ENCODE measurements around the gene HIRIP3.
"Not testable (repeated sequence)": the region's sequence is repeated elsewhere in the genome, so short reads cannot be mapped to it uniquely, and the experiment has no call there.

HIRIP3 gene

GRCh38 chr16:29995324-29995910 lies at the start of gene HIRIP3:
Gene HIRIP3 (minus strand): TSS chr16:29995617. CDS start chr16:29995605, 12 bp downstream.
- peak; percentile 75 for DNase-seq (ENCODE audit: low read depth in 2 of 2)

- DNase-seq (ENCODE audit: low read depth in 2 of 2), result no peak
Observed at GRCh38 chr16:30041841-30042240, 46.4 kb upstream of the HIRIP3 start.

- DNase-seq (ENCODE audit: low read depth in 2 of 2), result not testable (repeated sequence)
Observed at GRCh38 chr16:30040690-30041089, 45.3 kb upstream of the HIRIP3 start.

- DNase-seq (ENCODE audit: low read depth in 2 of 2), result no peak
Observed at GRCh38 chr16:30040221-30040620, 44.8 kb upstream of the HIRIP3 start.

- no peak for DNase-seq (ENCODE audit: low read depth in 2 of 2)
Observed at GRCh38 chr16:30033270-30033669, 37.9 kb upstream of the HIRIP3 start.

GRCh38 chr16:30032083-30032819 lies 36.8 kb upstream of the HIRIP3 start:
- peak; percentile 47 for DNase-seq (ENCODE audit: low read depth in 2 of 2)

GRCh38 chr16:30031477-30031918 lies 36.1 kb upstream of the HIRIP3 start:
- DNase-seq (ENCODE audit: low read depth in 2 of 2), result no peak

- DNase-seq (ENCODE audit: low read depth in 2 of 2), result no peak
Observed at GRCh38 chr16:30030841-30031413, 35.5 kb upstream of the HIRIP3 start, which contains the start of gene TLCD3B. Gene TLCD3B (minus strand): TSS chr16:30031271. CDS start chr16:30030527, 744 bp downstream.

GRCh38 chr16:30030011-30030685 lies 34.7 kb upstream of the HIRIP3 start:
- DNase-seq (ENCODE audit: low read depth in 2 of 2), result no peak

- no peak for DNase-seq (ENCODE audit: low read depth in 2 of 2)
Observed at GRCh38 chr16:30028438-30029076, 33.1 kb upstream of the HIRIP3 start.

GRCh38 chr16:30027588-30028437 lies 32.4 kb upstream of the HIRIP3 start:
- DNase-seq (ENCODE audit: low read depth in 2 of 2), result no peak

GRCh38 chr16:30026449-30026848 lies 31.0 kb upstream of the HIRIP3 start:
- DNase-seq (ENCODE audit: low read depth in 2 of 2), result no peak

GRCh38 chr16:30025574-30025973 lies 30.2 kb upstream of the HIRIP3 start:
- DNase-seq (ENCODE audit: low read depth in 2 of 2), result no peak

GRCh38 chr16:30025156-30025555 lies 29.7 kb upstream of the HIRIP3 start:
- no peak for DNase-seq (ENCODE audit: low read depth in 2 of 2)

GRCh38 chr16:30024451-30024850 lies 29.0 kb upstream of the HIRIP3 start:
- no peak for DNase-seq (ENCODE audit: low read depth in 2 of 2)

- DNase-seq (ENCODE audit: low read depth in 2 of 2), result no peak
Observed at GRCh38 chr16:30023586-30023985, 28.2 kb upstream of the HIRIP3 start.

GRCh38 chr16:30022887-30023286 lies 27.5 kb upstream of the HIRIP3 start, which contains the start of gene C16orf92:
Gene C16orf92 (plus strand): TSS chr16:30023198. CDS start chr16:30023341, 143 bp downstream.
- DNase-seq (ENCODE audit: low read depth in 2 of 2), result no peak

- DNase-seq (ENCODE audit: low read depth in 2 of 2), result no peak
Observed at GRCh38 chr16:30018731-30019158, 23.3 kb upstream of the HIRIP3 start.

- DNase-seq (ENCODE audit: low read depth in 2 of 2), result not testable (repeated sequence)
Observed at GRCh38 chr16:30017937-30018336, 22.5 kb upstream of the HIRIP3 start.

- DNase-seq (ENCODE audit: low read depth in 2 of 2), result no peak
Observed at GRCh38 chr16:30017277-30017656, 21.9 kb upstream of the HIRIP3 start.
